GM12878 (cell line): Measurements from ENCODE around the gene EXOC7. TPM values are rescaled to one million over a fixed set of nuclear protein-coding genes. Genes with fewer than 3 reads are reported as not detected.

ENCODE experiments used
- ATAC-seq: fragments of 200-7000 bp; cut with Tn5 transposase; 3 replicates; pipeline ENCODE4 v1.9.1; 2020; ENCODE audit warnings: mild to moderate bottlenecking, moderate library complexity
- BruUV-seq: library from RNA; stranded (reverse); fragments of 400-500 nt; replicated peaks from 2 replicates; lab custom pipeline; 2021; lab: Mats Ljungman, UMichigan
- CTCF ChIA-PET: fragments of 300-600 bp; sonication (Branson Sonifier 250); formaldehyde crosslinking; extraction: SDS; loops from one replicate; lab custom pipeline; 2021; ENCODE audit warnings: inconsistent platforms; lab: Yijun Ruan, JAX
- POLR2A ChIA-PET: fragments of 350-600 bp; formaldehyde crosslinking; extraction: SDS; loops from one replicate; lab custom pipeline; 2021; ENCODE audit warnings: inconsistent platforms; lab: Charles Lee
- RAD21 ChIA-PET: fragments of 300-600 bp; sonication (Branson Sonifier 250); formaldehyde crosslinking; loops from one replicate; lab custom pipeline; 2023; ENCODE audit warnings: antibody characterized with exemption; ENCODE audit not compliant: unreplicated experiment; lab: Charles Lee
- SMC1A ChIA-PET: fragments of 300-600 bp; sonication (Branson Sonifier 250); formaldehyde crosslinking; loops from one replicate; lab custom pipeline; 2023; ENCODE audit not compliant: unreplicated experiment, uncharacterized antibody; lab: Charles Lee
- DNase-seq: peaks from one replicate; pipeline ENCODE4 v3.0.0-alpha.2; 2011; ENCODE audit warnings: low read depth, low spot score
- FAIRE-seq: peaks from 3 replicates; lab custom pipeline; 2011; peaks lifted over from hg19 to GRCh38; lab: Jason Lieb, UNC
- H2AFZ ChIP-seq: 2 replicates; pipeline ENCODE4 v1.6.0; 2011; ENCODE audit warnings: low read depth, low read length, control low read depth; ENCODE audit not compliant: control insufficient read depth
- H3K27ac ChIP-seq: 2 replicates; pipeline ENCODE4 v1.5.1; 2011; ENCODE audit warnings: control low read depth; ENCODE audit not compliant: control insufficient read depth, insufficient read depth
- H3K27me3 ChIP-seq, 2 experiments: replicated peaks in 1 of 2; 2 replicates each; pipeline versions ENCODE4 v1.6.0 to v1.6.1; 2011; ENCODE audit warnings: low read length in 1 of 2; ENCODE audit not compliant: control insufficient read depth in 2 of 2, insufficient read depth in 2 of 2
- H3K36me3 ChIP-seq, 2 experiments: 2 replicates each; pipeline ENCODE4 v1.5.1; 2011; ENCODE audit warnings: low read length in 1 of 2; ENCODE audit not compliant: control insufficient read depth in 2 of 2, insufficient read depth in 2 of 2
- H3K4me1 ChIP-seq: 2 replicates; pipeline ENCODE4 v1.6.1; 2011; ENCODE audit warnings: mild to moderate bottlenecking, low read length, moderate library complexity, mixed read lengths; ENCODE audit not compliant: control insufficient read depth, insufficient read depth
- H3K4me2 ChIP-seq: 2 replicates; pipeline ENCODE4 v1.6.0; 2011; ENCODE audit warnings: control low read depth; ENCODE audit not compliant: control insufficient read depth, insufficient read depth
- H3K4me3 ChIP-seq: fragments of 200-600 bp; sonication (generic); 2 replicates; pipeline ENCODE4 v1.5.1; 2016
- H3K79me2 ChIP-seq: 2 replicates; pipeline ENCODE4 v1.6.0; 2011; ENCODE audit warnings: low read length; ENCODE audit not compliant: control insufficient read depth, insufficient read depth
- H3K9ac ChIP-seq: 2 replicates; pipeline ENCODE4 v1.8.0; 2011; ENCODE audit warnings: low read length, control low read depth, mixed read lengths; ENCODE audit not compliant: control insufficient read depth, insufficient read depth
- H3K9me3 ChIP-seq: replicated peaks from 3 replicates; pipeline ENCODE4 v1.5.1; 2011; ENCODE audit warnings: mild to moderate bottlenecking, low read length; ENCODE audit not compliant: control insufficient read depth, insufficient read depth
- H4K20me1 ChIP-seq: 2 replicates; pipeline ENCODE4 v1.6.0; 2011; ENCODE audit not compliant: control insufficient read depth, insufficient read depth
- EP300 ChIP-seq, 2 experiments: fragments of 150-350 bp in 1 of 2; IDR thresholded peaks; 2 replicates each; pipeline ENCODE4 v1.6.1; 2011 to 2012; ENCODE audit warnings: low read depth in 2 of 2, low read length in 2 of 2, borderline replicate concordance in 1 of 2, improper control_type of control experiment in 1 of 2, inconsistent platforms in 1 of 2; ENCODE audit not compliant: control insufficient read depth in 1 of 2
- HCFC1 ChIP-seq: fragments of 150-350 bp; IDR thresholded peaks from 2 replicates; pipeline ENCODE4 v1.6.1; 2014; ENCODE audit warnings: low read length
- HSF1 ChIP-seq: fragments of 150-350 bp; IDR thresholded peaks from 2 replicates; pipeline ENCODE4 v1.6.1; 2014; ENCODE audit warnings: mild to moderate bottlenecking, low read depth, low read length
- NFYA ChIP-seq: IDR thresholded peaks from 2 replicates; pipeline ENCODE4 v1.6.1; 2011; ENCODE audit warnings: low read depth, mild to moderate bottlenecking, low read length, improper control_type of control experiment, borderline replicate concordance
- NR2C2 ChIP-seq: IDR thresholded peaks from 2 replicates; pipeline ENCODE4 v1.6.1; 2011; ENCODE audit warnings: borderline replicate concordance, low read depth; ENCODE audit not compliant: control insufficient read depth, insufficient read length
- PAX5 ChIP-seq: IDR thresholded peaks from 2 replicates; pipeline ENCODE4 v1.6.1; 2011; ENCODE audit warnings: low read depth, low read length, borderline replicate concordance
- PRDM15 ChIP-seq: fragments of 450-650 bp; formaldehyde crosslinking; IDR thresholded peaks from 2 replicates; pipeline ENCODE4 v1.4.0; 2020; ENCODE audit warnings: mild to moderate bottlenecking, moderate library complexity
- RB1 ChIP-seq: fragments of 450-650 bp; formaldehyde crosslinking; IDR thresholded peaks from 2 replicates; pipeline ENCODE4 v1.6.1; 2017; ENCODE audit warnings: mild to moderate bottlenecking, borderline replicate concordance
- SMC3 ChIP-seq: IDR thresholded peaks from 2 replicates; pipeline ENCODE4 v1.6.1; 2011; ENCODE audit warnings: low read length, improper control_type of control experiment, borderline replicate concordance
- SP1 ChIP-seq: IDR thresholded peaks from one replicate; pipeline ENCODE4 v1.6.1; 2011; ENCODE audit warnings: low read depth, low read length
- SREBF2 ChIP-seq: IDR thresholded peaks from 2 replicates; pipeline ENCODE4 v1.6.1; 2012; ENCODE audit warnings: mild to moderate bottlenecking, low read length
- STAT1 ChIP-seq: fragments of 450-650 bp; conservative IDR thresholded peaks from 2 replicates; pipeline ENCODE4 v1.6.1; 2014; ENCODE audit warnings: antibody characterized with exemption, mild to moderate bottlenecking
- TARDBP ChIP-seq: IDR thresholded peaks from 2 replicates; pipeline ENCODE4 v1.6.1; 2016; ENCODE audit warnings: borderline replicate concordance
- TCF7 ChIP-seq: IDR thresholded peaks from 2 replicates; pipeline ENCODE4 v1.6.1; 2014; ENCODE audit warnings: antibody characterized with exemption, borderline replicate concordance
- ZNF207 ChIP-seq: fragments of 450-650 bp; IDR thresholded peaks from 2 replicates; pipeline ENCODE4 v1.6.1; 2014; ENCODE audit warnings: antibody characterized with exemption, mild to moderate bottlenecking, borderline replicate concordance
- ZZZ3 ChIP-seq: IDR thresholded peaks from 2 replicates; pipeline ENCODE4 v1.6.1; 2011; ENCODE audit warnings: low read depth; ENCODE audit not compliant: control insufficient read depth, insufficient read length
- WGBS: methylation state at CpG from one replicate; pipeline ENCODE4 v1.1.6; 2016; ENCODE audit warnings: low lambda C conversion rate; ENCODE audit not compliant: insufficient replicate concordance, insufficient coverage; ENCODE audit errors: missing lambda C conversion rate; 5-methylcytosine and 5-hydroxymethylcytosine counted together
- in situ Hi-C: fragments of 300-500 bp; cut with MboI; formaldehyde crosslinking; loops from 9 replicates; pipeline ENCODE4 v1.14.3; 2018; ENCODE audit warnings: mixed read lengths
- intact Hi-C: fragments of 100-400 bp; cut with micrococcal nuclease; formaldehyde crosslinking; loops from one replicate; pipeline ENCODE4 v1.14.2; 2022; ENCODE audit not compliant: unreplicated experiment
- polyA plus RNA-seq, 11 experiments: library from polyadenylated mRNA; depleted of rRNA in 4 of 11; unstranded in 6 of 11; stranded (reverse) in 5 of 11; fragments of >200 nt; fragmentation: Nextera tagmentation in 4 of 11; fragmentation: Illumina TruSeq in 1 of 11; extraction: Ambion mirVana in 4 of 11; extraction: Trizol in 1 of 11; gene quantifications; 1 replicate in 1 of 11; 2 replicates in 10 of 11; pipeline versions ENCODE4 v1.2.1 to v1.2.3, GENCODE V29; 2011 to 2016; ENCODE audit warnings: inconsistent platforms in 2 of 11, missing spikeins in 2 of 11, low read depth in 1 of 11
- total RNA-seq, 4 experiments: library from RNA; depleted of rRNA in 3 of 4; stranded (reverse); fragments of >200 nt in 3 of 4; fragmentation: Illumina TruSeq in 1 of 4; extraction: Trizol in 1 of 4; gene quantifications; 2 replicates each; pipeline versions ENCODE4 v1.2.1 to v1.2.3, GENCODE V29; 2013 to 2021

The EXOC7 gene
- total and polyA plus RNA-seq, 10 of the 15 experiments (the other 5 are each of a cell fraction or from before 2014, with no cell fraction given) = 18.8 to 71.3 (median 48.2) TPM

GRCh38 chr17:76119409-76120371, 16.1 kb upstream of the EXOC7 start:
- no peak overlapping the region for H3K27ac ChIP-seq
- ChIA-PET RAD21 (interaction anchor here (0.7 to 9.9 kb wide), 5 partner anchors 58 to 161 kb away, joined by 3 to 149 read pairs (median 3); no protein-coding TSS in a partner anchor), CTCF (interaction anchor here (0.6 to 18.3 kb wide), 12 partner anchors 10 to 278 kb away, joined by 3 to 316 read pairs (median 4); partner anchors contain the start of gene EXOC7), POLR2A (interaction anchor here (0.5 to 0.9 kb wide), 3 partner anchors 160 to 605 kb away, joined by 3 to 5 read pairs (median 3); no protein-coding TSS in a partner anchor), SMC1A (interaction anchor here (0.9 to 9.0 kb wide), 6 partner anchors 9 to 179 kb away, joined by 3 to 77 read pairs (median 6); no protein-coding TSS in a partner anchor)
- peaks cover 6% of the 10 kb centered on the region for H3K4me1 ChIP-seq
- H3K9ac ChIP-seq = no peak overlapping the region
- in situ Hi-C loops (loop anchor here (5.0 kb wide), 1 partner anchor 163 kb away; no protein-coding TSS in a partner anchor), intact Hi-C loops (loop anchor here (10.0 kb wide), 1 partner anchor 265 kb away; the partner anchor contains the start of gene SPHK1)
- no peak overlapping the region for H3K4me3 ChIP-seq
- no peak overlapping the region for H3K4me2 ChIP-seq
- no TSS peak for BruUV-seq
- no peaks in the 10 kb centered on the region for H3K27me3 ChIP-seq
- 63% methylated on average over 18 of the region's 19 CpGs for WGBS
- no peak overlapping the region for H2AFZ ChIP-seq
- FAIRE-seq (no peak), DNase-seq (no peak), ATAC-seq (no peak)
- H3K36me3 ChIP-seq = no peaks in the 10 kb centered on the region
- no peaks in the 10 kb centered on the region for H3K9me3 ChIP-seq
- no peaks in the 10 kb centered on the region for H4K20me1 ChIP-seq
- no peaks in the 10 kb centered on the region for H3K79me2 ChIP-seq
- TF ChIP-seq ZNF207 = no peak
- no peak for TF ChIP-seq EP300 (IDR thresholded peaks at IDR 0.05; ENCODE audit: borderline replicate concordance in 1 of 2, control insufficient read depth in 1 of 2, low read depth in 2 of 2, low read length in 2 of 2)
- no peak for TF ChIP-seq PRDM15
- TF ChIP-seq HCFC1 = no peak
- TF ChIP-seq HSF1 = no peak
- TF ChIP-seq SMC3 = no peak
- no peak for TF ChIP-seq PAX5
- no peak for TF ChIP-seq NR2C2
- TF ChIP-seq TARDBP = no peak
- no peak for TF ChIP-seq TCF7
- TF ChIP-seq NFYA = no peak
- no peak for TF ChIP-seq SP1
- TF ChIP-seq ZZZ3 = no peak
- TF ChIP-seq STAT1 = no peak
- TF ChIP-seq SREBF2 = no peak
- no peak for TF ChIP-seq RB1
